HT1080 (cell line): ENCODE measurements around the gene ZNF354B. TPM values are rescaled to one million over a fixed set of nuclear protein-coding genes. Genes with fewer than 3 reads are reported as not detected.
"Not testable (repeated sequence)": the region's sequence is repeated elsewhere in the genome, so short reads cannot be mapped to it uniquely, and the experiment has no call there.

Experiments used
- DNase-seq: peaks from one replicate; pipeline ENCODE4 v3.0.0-alpha.2; 2015; ENCODE audit warnings: low read depth
- polyA plus RNA-seq, 2 experiments: library from polyadenylated mRNA; depleted of rRNA; stranded (reverse); fragments of >200 nt; gene quantifications; 2 replicates each; pipeline ENCODE4 v1.2.3, GENCODE V29; 2015
- total RNA-seq: library from RNA; depleted of rRNA; stranded (reverse); fragments of >200 nt; shearing (Covaris generic); gene quantifications from 2 replicates; pipeline ENCODE4 v1.2.3, GENCODE V29; 2014; rRNA removed

Gene ZNF354B
- total RNA-seq, result 4.3 and 6.1 TPM in 2 replicates
- 3.3 and 3.8 TPM in 2 replicates for polyA plus RNA-seq (2015; cell fraction: cytosol; rRNA removed)
- polyA plus RNA-seq (2015; cell fraction: nucleus; rRNA removed), result 21.5 and 27.7 TPM in 2 replicates

DNA sequence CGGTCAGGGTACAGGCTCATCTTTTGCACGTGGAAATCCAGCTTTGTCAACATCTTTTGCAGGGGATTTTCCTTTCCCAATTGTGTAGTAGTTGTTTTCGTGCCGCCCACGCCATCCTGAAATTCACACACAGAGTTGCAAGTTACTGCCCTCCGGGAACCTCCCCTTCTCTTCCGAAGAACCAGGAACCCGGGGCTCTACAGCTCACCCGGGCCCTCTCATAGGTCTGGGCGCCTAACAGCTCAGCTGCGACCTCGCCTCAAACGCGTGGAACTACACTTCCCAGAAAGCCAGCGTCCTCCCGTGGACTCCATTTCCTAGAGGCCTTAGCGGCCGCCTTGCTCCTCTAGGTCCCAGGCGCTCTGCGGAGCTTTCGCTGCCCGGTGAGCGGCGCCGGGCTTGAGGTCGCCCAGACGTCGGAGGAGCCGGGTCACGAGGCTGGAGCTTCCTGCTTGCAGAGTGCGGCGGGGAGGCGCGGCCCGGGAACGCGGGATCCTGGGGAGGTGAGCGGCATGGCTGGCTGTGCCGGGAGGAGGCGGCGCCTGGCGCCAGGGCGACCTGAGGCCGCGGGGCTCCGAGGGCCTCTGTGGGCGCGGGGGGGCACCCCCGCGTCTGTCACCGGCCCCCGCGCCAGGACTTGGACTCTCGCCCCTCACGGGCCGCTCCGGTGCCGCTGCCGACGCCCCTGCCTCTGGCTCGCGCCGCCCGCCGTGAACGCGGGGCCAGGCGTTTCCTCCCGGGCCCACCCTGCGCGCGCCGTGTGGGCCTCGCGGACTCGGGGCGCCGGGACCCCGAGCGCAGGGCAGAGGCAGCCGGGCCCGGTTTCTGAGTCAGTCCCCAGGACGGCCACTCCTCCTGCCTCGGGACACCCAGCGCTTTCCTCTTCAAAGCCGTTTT, at the start of gene ZNF354B:
Gene ZNF354B (plus strand): TSS at position 329 of the 897 bp plus-strand sequence. CDS start 1,095 bp downstream, outside the sequence.
- peak; percentile 92 for DNase-seq

- no peak for DNase-seq
Measured at GRCh38 chr5:178817506-178817905, 42.2 kb upstream of the ZNF354B start.

DNA sequence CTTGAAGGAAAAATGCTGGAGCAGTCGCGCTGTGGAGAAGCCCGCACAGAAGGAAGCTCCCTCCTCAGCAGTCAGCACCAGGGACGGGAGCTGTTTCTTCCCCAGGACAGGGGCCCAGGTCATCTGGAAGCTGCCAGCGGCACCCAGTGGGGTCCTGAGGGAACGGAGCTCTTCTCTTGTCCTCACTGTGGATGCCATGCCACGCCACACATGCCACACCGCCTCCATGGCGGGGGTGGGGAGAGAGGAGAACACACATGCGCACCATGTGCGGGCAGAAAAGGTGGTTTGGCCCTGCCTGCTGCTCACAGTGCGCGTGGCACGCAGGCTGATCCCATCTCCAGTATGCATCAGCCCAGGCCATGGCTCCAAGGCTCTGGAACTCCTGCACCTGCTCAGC, 41.7 kb upstream of the ZNF354B start:
- DNase-seq, result no peak

- no peak for DNase-seq
Measured at GRCh38 chr5:178820001-178820400, 39.8 kb upstream of the ZNF354B start.

GRCh38 chr5:178825444-178825843, 34.3 kb upstream of the ZNF354B start:
- no peak for DNase-seq

GRCh38 chr5:178826216-178826615, 33.5 kb upstream of the ZNF354B start:
- no peak for DNase-seq

DNA sequence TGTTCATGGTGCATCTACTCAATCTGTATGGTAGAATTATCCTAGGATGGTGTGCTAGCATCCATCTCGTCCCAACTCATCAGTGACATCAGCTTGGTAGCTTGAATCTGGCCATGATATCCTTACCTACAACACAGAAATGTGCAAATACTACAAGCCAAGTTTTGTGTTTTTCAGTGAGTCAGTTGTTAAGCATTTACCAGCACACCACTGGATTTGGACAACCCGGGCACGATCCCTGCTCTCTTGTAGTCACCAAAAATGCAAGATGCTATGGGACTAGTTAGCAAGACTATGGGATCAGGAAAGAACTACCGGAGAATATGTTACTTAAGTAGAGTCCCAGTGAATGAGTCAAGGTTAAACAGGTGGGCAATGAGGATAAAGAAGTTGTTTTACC, 32.1 kb upstream of the ZNF354B start:
- DNase-seq, result no peak

- no peak for DNase-seq
Measured at GRCh38 chr5:178831049-178831448, 28.7 kb upstream of the ZNF354B start.

DNA sequence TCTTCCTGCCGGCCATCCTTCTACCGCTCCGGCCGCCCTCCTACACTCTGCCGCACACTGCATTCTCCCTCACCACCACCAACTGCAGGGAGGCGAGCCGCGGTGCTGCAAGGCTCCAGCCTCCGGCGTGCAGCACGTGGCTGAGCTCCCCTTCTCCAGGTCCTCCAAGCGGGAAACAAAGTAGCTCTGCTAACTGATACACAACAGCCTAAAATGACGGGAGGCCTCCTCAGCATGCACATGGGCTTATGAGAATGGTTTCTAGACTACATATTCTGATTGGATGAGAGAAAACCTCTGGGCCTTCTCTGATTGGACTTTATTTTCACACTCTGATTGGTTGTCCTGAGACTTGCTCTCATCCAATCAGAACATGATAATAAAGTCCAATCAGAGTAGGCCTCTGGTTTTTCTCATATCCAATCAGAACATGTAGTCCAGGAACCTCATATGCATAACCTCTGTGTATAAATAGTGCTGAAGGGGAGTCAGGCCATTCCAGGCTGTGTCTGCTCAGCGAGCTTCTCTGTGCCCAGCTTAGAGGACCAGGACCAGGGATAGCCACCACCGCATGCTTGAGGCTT, 27.0 kb upstream of the ZNF354B start:
- peak; percentile 82 for DNase-seq

GRCh38 chr5:178836628-178837027, 23.1 kb upstream of the ZNF354B start:
- no peak for DNase-seq

DNA sequence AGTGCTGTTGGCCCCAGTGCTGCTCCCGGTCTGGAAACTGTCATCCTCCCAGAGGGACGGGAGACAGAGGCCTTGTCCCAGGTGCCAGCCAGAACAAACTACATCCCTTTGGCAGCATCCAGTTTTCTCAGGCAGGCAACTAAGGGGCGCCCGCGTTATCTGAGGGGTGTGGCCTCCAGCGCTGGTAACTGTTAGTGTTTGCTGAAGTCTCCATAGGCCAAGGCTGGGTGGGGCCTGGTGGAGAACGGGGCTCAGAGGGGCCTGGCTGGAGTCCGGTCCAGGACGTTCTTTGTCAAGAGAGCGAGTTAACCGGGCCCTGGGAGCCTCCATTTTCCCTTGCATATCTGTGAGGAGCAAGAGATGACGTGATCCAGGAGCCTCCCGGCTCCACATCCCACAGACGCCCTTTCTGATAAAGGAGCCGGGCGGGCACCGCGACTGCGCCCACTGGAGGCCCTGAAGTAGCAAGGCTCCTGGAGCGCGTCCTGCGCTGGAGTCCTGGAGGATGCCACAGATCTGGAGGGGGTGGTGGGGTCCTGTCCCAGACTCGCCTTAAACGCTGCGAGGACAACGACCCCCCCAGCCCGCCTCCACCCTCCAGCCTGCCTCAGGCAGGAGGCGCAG, 20.9 kb upstream of the ZNF354B start:
- DNase-seq, result not testable (repeated sequence)

DNA sequence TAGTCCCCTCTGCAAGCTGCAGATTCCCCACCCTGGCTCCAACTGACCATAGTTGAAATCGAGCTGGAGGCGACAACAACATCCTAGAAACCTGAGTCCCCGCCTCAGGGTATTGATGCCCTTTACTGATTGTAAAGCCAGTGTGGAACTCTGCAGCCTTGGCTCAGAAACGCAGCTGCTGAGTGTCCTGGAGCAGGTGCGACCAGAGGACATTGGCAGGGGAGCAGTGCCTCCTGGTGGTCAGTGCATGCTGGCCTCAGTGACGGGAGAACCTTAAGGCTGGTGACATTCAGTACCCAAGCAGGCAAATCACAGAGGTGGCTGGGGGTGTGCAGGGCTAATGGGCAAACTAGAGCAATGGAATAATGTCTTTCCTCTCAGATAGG, 20.4 kb upstream of the ZNF354B start:
- no peak for DNase-seq

- DNase-seq, result not testable (repeated sequence)
Measured at GRCh38 chr5:178840399-178840798, 19.4 kb upstream of the ZNF354B start.

GRCh38 chr5:178849316-178849715, 10.4 kb upstream of the ZNF354B start:
- no peak for DNase-seq

DNA sequence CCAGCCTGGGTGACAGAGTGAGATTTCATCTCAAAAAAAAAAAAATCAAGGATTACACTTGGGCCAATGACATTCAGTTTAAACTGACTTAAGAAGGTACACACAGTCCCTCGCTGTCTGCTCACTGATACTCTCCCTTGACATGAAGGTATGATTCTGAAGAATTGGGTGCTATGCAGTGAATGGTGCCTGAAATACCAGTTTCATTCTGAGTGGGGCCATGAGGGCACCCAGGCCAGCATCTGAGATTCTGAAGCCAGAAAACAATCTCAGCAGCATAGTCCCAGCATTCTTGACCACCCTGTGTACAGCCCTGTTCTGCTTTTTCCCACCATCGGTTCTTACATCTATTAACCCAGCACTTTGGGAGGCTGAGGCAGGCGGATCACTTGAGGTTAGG, 7.8 kb upstream of the ZNF354B start:
- DNase-seq, result no peak

GRCh38 chr5:178854284-178854683, 5.5 kb upstream of the ZNF354B start:
- DNase-seq, result no peak

GRCh38 chr5:178860615-178861014, 862 bp downstream of the ZNF354B start:
- DNase-seq, result not testable (repeated sequence)

DNA sequence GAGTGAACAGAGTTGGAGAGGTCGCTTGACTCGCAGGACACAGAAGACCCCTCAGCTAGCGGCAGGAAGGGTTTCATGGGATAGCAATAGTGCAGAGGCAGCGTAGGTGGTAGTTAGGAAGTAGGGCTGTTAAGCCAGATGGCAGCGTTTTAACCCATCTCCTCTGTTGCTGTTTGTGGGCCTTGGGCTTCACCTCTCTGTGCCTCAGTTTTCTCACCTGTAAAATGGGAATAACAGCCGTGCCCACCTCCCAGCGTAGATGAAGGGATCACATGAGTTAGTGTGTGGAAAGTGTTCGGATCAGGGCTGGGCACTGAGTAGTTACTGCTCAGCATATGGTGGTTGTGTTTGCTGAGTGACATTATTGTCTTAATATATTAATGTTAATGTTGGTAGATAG, 1.9 kb downstream of the ZNF354B start:
- no peak for DNase-seq

GRCh38 chr5:178866946-178867345, 7.2 kb downstream of the ZNF354B start:
- no peak for DNase-seq

GRCh38 chr5:178869577-178869976, 9.8 kb downstream of the ZNF354B start:
- DNase-seq, result no peak

GRCh38 chr5:178870411-178870810, 10.7 kb downstream of the ZNF354B start:
- no peak for DNase-seq

DNA sequence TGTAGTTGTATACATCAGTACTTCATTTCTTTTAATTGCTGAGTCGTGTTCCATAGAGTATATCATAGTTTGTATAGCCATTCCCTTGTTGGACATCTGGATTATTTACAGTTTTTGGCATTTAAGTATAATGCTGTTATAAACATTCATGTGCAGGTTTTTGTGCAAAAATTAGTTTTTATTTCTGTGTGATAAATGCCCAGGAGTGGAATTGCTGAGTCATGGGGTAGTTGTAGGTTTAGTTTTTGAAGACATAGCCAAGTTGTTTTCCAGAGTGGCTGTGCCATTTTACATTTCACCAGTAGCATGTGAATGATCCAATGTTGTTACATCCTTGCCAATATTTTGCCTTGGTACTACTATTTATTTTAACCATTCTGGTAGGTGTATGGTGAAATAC, 12.5 kb downstream of the ZNF354B start:
- no peak for DNase-seq
